Mammary epithelial cell (primary cell): ENCODE data around the gene SAMD4B.

Experiments
- CTCF ChIP-seq, 2 donors: IDR thresholded peaks in 1 of 2; conservative IDR thresholded peaks in 1 of 2; 2 replicates each; pipeline ENCODE4 v1.5.1; 2011 to 2012; ENCODE audit warnings: inconsistent platforms in 2 of 2, low read length in 2 of 2, mild to moderate bottlenecking in 2 of 2, control low read depth in 1 of 2, low read depth in 1 of 2; ENCODE audit not compliant: insufficient read depth in 1 of 2; ENCODE audit errors: extremely low read depth in 1 of 2
- EZH2 ChIP-seq: IDR thresholded peaks from 2 replicates; pipeline ENCODE4 v1.6.1; 2012; ENCODE audit warnings: low read length, inconsistent platforms, borderline replicate concordance

GRCh38 chr19:39308531-39309304 is 33.5 kb upstream of the SAMD4B start:
- TF ChIP-seq EZH2 (no peak), CTCF (conservative IDR thresholded peaks at IDR 0.05 in 1 of 2, IDR thresholded peaks at IDR 0.05 in 1 of 2; ENCODE audit: extremely low read depth in 1 of 2, insufficient read depth in 1 of 2, low read depth in 1 of 2, low read length in 2 of 2) (no peak)
